ENCODE data around the gene SGMS1. TPM values are rescaled to one million over a fixed set of nuclear protein-coding genes. Genes with fewer than 3 reads are reported as not detected.
"Not testable (repeated sequence)": the region's sequence is repeated elsewhere in the genome, so short reads cannot be mapped to it uniquely, and the experiment has no call there.

The SGMS1 gene
- polyA plus RNA-seq, 1 of the 3 experiments (the other 2 are of a cell fraction) = 6.3 TPM

DNA sequence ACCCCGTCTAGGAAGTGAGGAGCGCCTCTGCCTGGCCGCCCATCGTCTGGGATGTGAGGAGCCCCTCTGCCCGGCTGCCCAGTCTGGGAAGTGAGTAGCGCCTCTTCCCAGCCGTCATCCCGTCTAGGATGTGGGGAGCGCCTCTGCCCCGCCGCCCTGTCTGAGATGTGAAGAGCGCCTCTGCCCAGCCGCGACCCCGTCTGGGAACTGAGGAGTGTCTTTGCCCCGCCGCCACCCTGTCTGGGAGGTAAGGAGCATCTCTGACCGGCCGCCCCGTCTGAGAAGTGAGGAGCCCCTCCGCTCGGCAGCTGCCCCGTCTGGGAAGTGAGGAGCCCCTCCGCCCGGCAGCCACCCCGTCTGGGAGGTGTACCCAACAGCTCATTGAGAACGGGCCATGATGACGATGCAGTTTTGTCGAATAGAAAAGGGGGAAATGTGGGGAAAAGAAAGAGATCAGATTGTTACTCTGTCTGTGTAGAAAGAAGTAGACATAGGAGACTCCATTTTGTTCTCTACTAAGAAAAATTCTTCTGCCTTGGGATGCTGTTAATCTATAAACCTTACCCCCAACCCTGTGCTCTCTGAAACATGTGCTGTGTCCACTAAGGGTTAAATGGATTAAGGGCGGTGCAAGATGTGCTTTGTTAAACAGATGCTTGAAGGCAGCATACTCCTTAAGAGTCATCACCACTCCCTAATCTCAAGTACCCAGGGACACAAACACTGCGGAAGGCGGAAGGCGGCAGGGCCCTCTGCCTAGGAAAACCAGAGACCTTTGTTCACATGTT lies 267.9 kb downstream of the SGMS1 start:
- H3K9me3 ChIP-seq; H3K9me2 ChIP-seq; H4K20me1 ChIP-seq (ENCODE audit: insufficient read depth); H3K27ac ChIP-seq (ENCODE audit: low read depth in 2 of 2, low read length in 1 of 2); H2AFZ ChIP-seq (ENCODE audit: low read depth); H3K9ac ChIP-seq; DNase-seq; H3K4me1 ChIP-seq (ENCODE audit: control insufficient read depth in 1 of 2, insufficient read depth in 2 of 2, low read depth in 1 of 2, low read length in 1 of 2); H3K27me3 ChIP-seq (ENCODE audit: insufficient read depth); POLR2A ChIA-PET; H3K4me2 ChIP-seq; H3K4me3 ChIP-seq (ENCODE audit: low read depth in 2 of 2, low read length in 1 of 2); H3F3A ChIP-seq (replicated peaks; ENCODE audit: insufficient read depth); H3K36me3 ChIP-seq (replicated peaks in 1 of 2; ENCODE audit: control insufficient read depth in 1 of 2, insufficient read depth in 2 of 2, low read length in 1 of 2); CTCF ChIA-PET: not testable (repeated sequence)
- 94% methylated on average over 24 of the region's 33 CpGs for WGBS (ENCODE audit: low lambda C conversion rate)
- peaks cover 24% of the 10 kb centered on the region for H3K79me2 ChIP-seq (ENCODE audit: insufficient read depth)

GRCh38 chr10:50351483-50352146 lies 272.1 kb downstream of the SGMS1 start:
- no peaks in the 10 kb centered on the region for H3F3A ChIP-seq (replicated peaks; ENCODE audit: insufficient read depth)
- TF ChIP-seq PBX3 (IDR thresholded peaks at IDR 0.05) (no peak), RCOR1 (IDR thresholded peaks at IDR 0.05; ENCODE audit: low read length) (no peak), EP300 (IDR thresholded peaks at IDR 0.05; ENCODE audit: borderline replicate concordance in 1 of 2, low read depth in 1 of 2, low read length in 1 of 2) (no peak), RAD21 (IDR thresholded peaks at IDR 0.05; ENCODE audit: low read length) (no peak), TAF1 (IDR thresholded peaks at IDR 0.05; ENCODE audit: borderline replicate concordance, low read depth, low read length) (no peak), GABPA (IDR thresholded peaks at IDR 0.05; ENCODE audit: low read depth) (no peak), POLR2AphosphoS5 (IDR thresholded peaks at IDR 0.05; ENCODE audit: low read depth, low read length) (no peak), IRF3 (IDR thresholded peaks at IDR 0.05; ENCODE audit: low read depth, low read length) (no peak), FOXM1 (IDR thresholded peaks at IDR 0.05; ENCODE audit: low read depth) (no peak), USF2 (IDR thresholded peaks at IDR 0.05; ENCODE audit: borderline replicate concordance, low read depth, low read length) (no peak), TEAD4 (IDR thresholded peaks at IDR 0.05; ENCODE audit: borderline replicate concordance, insufficient read depth) (no peak), EZH2phosphoT487 (IDR thresholded peaks at IDR 0.05; ENCODE audit: borderline replicate concordance, low read depth) (no peak)
- TF ChIP-seq, protein P1, sequence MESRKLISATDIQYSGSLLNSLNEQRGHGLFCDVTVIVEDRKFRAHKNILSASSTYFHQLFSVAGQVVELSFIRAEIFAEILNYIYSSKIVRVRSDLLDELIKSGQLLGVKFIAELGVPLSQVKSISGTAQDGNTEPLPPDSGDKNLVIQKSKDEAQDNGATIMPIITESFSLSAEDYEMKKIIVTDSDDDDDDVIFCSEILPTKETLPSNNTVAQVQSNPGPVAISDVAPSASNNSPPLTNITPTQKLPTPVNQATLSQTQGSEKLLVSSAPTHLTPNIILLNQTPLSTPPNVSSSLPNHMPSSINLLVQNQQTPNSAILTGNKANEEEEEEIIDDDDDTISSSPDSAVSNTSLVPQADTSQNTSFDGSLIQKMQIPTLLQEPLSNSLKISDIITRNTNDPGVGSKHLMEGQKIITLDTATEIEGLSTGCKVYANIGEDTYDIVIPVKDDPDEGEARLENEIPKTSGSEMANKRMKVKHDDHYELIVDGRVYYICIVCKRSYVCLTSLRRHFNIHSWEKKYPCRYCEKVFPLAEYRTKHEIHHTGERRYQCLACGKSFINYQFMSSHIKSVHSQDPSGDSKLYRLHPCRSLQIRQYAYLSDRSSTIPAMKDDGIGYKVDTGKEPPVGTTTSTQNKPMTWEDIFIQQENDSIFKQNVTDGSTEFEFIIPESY (IDR thresholded peaks at IDR 0.05; ENCODE audit: borderline replicate concordance, low read depth) = no peak
- peaks cover 0 to 3% of the 10 kb centered on the region in 2 experiments for H3K36me3 ChIP-seq (replicated peaks in 1 of 2; ENCODE audit: control insufficient read depth in 1 of 2, insufficient read depth in 2 of 2, low read length in 1 of 2)
- no peak overlapping the region for H3K4me3 ChIP-seq (ENCODE audit: low read depth in 2 of 2, low read length in 1 of 2)
- H3K27me3 ChIP-seq (ENCODE audit: insufficient read depth) = no peaks in the 10 kb centered on the region
- H3K9me3 ChIP-seq = no peaks in the 10 kb centered on the region
- H2AFZ ChIP-seq (ENCODE audit: low read depth) = no peak overlapping the region
- no peak for DNase-seq
- H4K20me1 ChIP-seq (ENCODE audit: insufficient read depth) = no peaks in the 10 kb centered on the region
- no peak overlapping the region for H3K27ac ChIP-seq (ENCODE audit: low read depth in 2 of 2, low read length in 1 of 2)
- ChIA-PET POLR2A (no interaction called here), CTCF (no interaction called here)
- no peaks in the 10 kb centered on the region for H3K4me1 ChIP-seq (ENCODE audit: control insufficient read depth in 1 of 2, insufficient read depth in 2 of 2, low read depth in 1 of 2, low read length in 1 of 2)
- no peak overlapping the region for H3K4me2 ChIP-seq
- H3K79me2 ChIP-seq (ENCODE audit: insufficient read depth) = peaks cover 37% of the 10 kb centered on the region
- 84% methylated on average over 7 of the region's 7 CpGs for WGBS (ENCODE audit: low lambda C conversion rate)
- H3K9me2 ChIP-seq = no peaks in the 10 kb centered on the region
- H3K9ac ChIP-seq = no peak overlapping the region
